Measurements from ENCODE around the gene ABCA1.

ABCA1 gene

DNA sequence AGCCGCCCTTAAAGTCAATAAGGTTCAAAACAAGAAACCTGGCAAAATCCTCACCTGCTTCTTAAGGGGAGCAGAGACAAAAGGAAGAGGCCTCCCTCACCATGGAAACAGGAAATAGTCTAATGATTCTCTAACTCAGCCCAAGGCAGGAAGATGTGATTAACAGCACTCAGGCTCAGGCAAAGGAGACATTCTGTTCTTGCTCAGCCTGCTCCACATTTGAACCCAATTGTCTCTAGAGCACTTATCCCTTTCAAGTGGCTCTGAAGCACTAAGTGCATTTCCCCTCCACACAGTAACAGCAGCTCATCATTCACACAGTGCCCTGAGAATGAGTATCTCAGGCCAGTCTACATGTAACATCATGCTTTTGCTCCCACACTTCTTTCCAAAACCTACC, 91.7 kb downstream of the ABCA1 start:
- no peak overlapping the region for H3K4me3 ChIP-seq (ENCODE audit: low read depth, low read length)
- TF ChIP-seq, protein P1, sequence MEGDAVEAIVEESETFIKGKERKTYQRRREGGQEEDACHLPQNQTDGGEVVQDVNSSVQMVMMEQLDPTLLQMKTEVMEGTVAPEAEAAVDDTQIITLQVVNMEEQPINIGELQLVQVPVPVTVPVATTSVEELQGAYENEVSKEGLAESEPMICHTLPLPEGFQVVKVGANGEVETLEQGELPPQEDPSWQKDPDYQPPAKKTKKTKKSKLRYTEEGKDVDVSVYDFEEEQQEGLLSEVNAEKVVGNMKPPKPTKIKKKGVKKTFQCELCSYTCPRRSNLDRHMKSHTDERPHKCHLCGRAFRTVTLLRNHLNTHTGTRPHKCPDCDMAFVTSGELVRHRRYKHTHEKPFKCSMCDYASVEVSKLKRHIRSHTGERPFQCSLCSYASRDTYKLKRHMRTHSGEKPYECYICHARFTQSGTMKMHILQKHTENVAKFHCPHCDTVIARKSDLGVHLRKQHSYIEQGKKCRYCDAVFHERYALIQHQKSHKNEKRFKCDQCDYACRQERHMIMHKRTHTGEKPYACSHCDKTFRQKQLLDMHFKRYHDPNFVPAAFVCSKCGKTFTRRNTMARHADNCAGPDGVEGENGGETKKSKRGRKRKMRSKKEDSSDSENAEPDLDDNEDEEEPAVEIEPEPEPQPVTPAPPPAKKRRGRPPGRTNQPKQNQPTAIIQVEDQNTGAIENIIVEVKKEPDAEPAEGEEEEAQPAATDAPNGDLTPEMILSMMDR (IDR thresholded peaks at IDR 0.05; ENCODE audit: control insufficient read depth, extremely low read depth, insufficient read depth), result no peak
- DNase-seq (ENCODE audit: low read depth), result no peak

DNA sequence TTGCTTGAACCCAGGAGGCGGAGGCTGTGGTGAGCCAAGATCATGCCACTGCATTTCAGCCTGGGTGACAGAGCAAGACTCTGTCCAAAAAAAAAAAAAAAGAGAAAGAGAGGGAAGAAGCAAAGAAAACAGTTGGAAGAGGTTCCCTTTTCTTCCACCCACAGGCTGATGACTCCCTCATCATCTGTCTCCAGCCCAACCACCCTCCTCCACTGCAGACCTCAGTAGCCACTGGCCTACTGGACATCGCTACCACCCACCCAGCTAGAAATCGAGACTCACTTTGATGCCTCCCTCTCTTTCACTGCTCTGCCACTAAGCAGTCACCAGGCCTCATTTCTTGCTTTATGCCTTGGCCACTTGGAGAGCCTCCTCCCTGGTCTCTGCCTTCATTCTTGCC, 92.8 kb downstream of the ABCA1 start:
- TF ChIP-seq, protein P1 (IDR thresholded peaks at IDR 0.05; ENCODE audit: control insufficient read depth, extremely low read depth, insufficient read depth), result no peak
- DNase-seq (ENCODE audit: low read depth), result no peak
- H3K4me3 ChIP-seq (ENCODE audit: low read depth, low read length), result no peak overlapping the region

DNA sequence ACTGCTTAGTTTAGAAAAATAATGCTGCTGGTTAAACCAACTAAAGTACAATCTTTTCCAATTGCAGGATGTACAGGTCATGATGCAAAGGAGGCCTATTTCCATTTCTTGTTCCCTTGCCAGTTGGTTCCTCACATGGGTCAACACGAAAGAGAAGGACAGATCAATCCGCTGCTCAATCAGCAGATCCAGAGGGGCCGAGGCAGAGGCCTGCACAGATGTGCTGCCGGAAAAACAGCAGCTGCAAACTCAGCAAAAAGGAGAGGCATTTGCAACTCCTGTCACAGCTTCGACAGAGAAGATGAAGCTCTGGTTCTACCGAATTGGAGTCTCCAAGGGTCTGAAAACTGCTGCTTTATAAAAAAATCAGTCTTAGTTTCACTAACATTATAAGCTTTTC, 94.3 kb downstream of the ABCA1 start:
- TF ChIP-seq, protein P1 (IDR thresholded peaks at IDR 0.05; ENCODE audit: control insufficient read depth, extremely low read depth, insufficient read depth), result no peak
- H3K4me3 ChIP-seq (ENCODE audit: low read depth, low read length), result no peak overlapping the region
- no peak for DNase-seq (ENCODE audit: low read depth)

DNA sequence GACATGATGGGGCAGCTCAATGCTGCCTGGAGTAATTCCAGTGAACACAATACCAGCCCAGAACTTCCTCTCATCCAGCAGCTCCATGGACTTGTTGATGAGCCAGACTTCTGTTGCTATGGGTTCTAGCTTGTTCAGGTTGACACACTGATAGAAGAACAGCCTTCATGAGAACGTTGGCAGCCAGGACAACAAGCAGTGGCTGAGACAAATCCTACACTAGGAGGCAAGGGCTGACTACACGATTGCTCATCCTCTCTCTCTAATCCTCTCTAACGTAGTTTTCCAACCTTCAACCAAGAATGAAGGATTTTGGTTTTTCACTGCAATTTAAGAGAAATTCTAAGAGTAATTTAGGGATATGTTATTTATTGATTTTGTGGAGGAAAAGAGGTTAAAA, 96.3 kb downstream of the ABCA1 start:
- DNase-seq (ENCODE audit: low read depth), result no peak
- TF ChIP-seq, protein P1 (IDR thresholded peaks at IDR 0.05; ENCODE audit: control insufficient read depth, extremely low read depth, insufficient read depth), result no peak

DNA sequence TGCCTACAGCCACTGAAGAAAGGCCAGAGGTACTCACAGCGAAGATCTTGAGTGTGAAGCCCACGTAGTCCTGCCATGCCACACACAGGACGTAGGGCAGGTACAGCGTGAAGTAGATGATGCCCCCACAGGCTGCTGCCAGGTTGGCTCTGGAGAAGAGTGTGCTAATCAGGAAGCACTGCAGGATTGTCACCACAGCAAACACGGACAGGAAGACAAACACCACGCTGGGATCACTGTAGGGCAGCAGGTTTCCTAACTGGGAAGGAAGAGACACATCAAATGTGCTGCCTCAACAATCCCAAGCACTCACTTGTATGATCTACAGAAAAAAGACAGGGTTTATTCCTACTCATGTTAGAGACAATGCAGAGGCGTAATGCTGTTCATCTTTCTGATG, 101.0 kb downstream of the ABCA1 start:
- no peak for DNase-seq (ENCODE audit: low read depth)
- no peak overlapping the region for H3K4me3 ChIP-seq (ENCODE audit: low read depth, low read length)
- TF ChIP-seq, protein P1 (IDR thresholded peaks at IDR 0.05; ENCODE audit: control insufficient read depth, extremely low read depth, insufficient read depth), result no peak

More for the DNA sequence above, 96.3 kb downstream of the ABCA1 start:
- H3K4me3 ChIP-seq (ENCODE audit: low read depth, low read length), result no peak overlapping the region

DNA sequence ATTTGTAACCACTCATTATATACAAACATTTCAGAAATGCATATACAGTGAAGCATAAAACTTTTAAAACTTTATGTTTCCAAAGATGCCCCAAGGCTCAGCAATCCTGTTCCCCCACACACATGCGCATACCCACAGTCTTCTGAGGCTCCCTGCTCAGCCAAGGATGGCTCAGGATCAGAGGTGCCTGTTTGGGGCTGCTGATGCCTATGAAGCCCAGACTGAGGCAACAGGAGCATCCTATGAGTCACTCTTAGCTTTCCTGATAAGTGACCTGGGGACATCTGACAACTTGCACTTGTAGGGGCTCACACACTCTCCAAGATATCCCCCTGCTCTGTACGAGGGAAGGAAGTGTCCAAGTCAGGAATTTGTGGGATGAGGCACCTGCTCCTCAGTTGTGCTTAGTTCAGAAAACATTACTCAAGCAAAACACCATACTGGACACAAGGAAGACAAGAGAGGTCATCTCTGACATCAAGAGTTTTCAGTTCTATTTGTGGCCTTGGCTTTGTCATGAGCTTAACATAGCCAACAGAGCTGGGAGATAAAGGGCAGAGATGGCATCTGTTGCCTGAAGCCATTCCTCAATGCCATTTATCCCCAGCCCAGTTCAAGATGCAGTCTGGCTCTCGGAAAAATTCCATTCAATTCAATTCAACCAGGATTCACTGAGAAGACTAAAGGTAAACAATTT, 101.7 kb downstream of the ABCA1 start:
- no peak for DNase-seq (ENCODE audit: low read depth)
- H3K4me3 ChIP-seq (ENCODE audit: low read depth, low read length), result no peak overlapping the region
- TF ChIP-seq, protein P1 (IDR thresholded peaks at IDR 0.05; ENCODE audit: control insufficient read depth, extremely low read depth, insufficient read depth), result no peak

DNA sequence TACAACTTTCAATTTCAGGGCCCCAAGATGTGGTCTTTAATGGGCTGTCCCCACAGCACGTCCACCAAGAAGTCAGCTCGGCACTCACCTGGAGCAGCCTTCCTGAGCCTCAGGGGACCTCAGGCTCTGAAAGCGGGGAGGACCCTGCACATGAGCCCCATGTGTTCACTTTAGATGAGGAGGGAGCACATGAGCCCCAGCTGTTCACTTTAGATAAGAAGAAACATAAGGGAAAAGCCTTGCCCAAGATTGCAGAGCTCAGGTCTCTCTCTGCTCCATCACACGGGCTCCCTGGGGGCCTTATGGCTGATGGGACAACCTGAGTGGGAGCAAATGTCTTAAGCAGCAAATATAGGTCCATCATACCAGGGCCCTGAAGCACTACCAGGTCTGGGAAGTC, 107.6 kb downstream of the ABCA1 start:
- TF ChIP-seq, protein P1 (IDR thresholded peaks at IDR 0.05; ENCODE audit: control insufficient read depth, extremely low read depth, insufficient read depth), result no peak
- DNase-seq (ENCODE audit: low read depth), result no peak
- H3K4me3 ChIP-seq (ENCODE audit: low read depth, low read length), result no peak overlapping the region
